Endothelial cell of umbilical vein (primary cell): ENCODE results near the gene PTGIR. TPM values are rescaled to one million over a fixed set of nuclear protein-coding genes. Genes with fewer than 3 reads are reported as not detected.

Source experiments
- BruUV-seq: library from RNA; stranded (reverse); fragments of 400-500 nt; replicated peaks from 2 replicates; lab custom pipeline; 2021; lab: Mats Ljungman, UMichigan
- CTCF ChIA-PET: fragments of 300-600, 350-600 bp; sonication (Branson Sonifier 250); formaldehyde crosslinking; loops from one replicate; lab custom pipeline; 2021; ENCODE audit warnings: antibody characterized with exemption, inconsistent platforms; lab: Charles Lee
- POLR2A ChIA-PET: fragments of 300-600, 350-600 bp; sonication (Branson Sonifier 250); formaldehyde crosslinking; loops from one replicate; lab custom pipeline; 2021; ENCODE audit warnings: antibody characterized with exemption, inconsistent platforms; lab: Charles Lee
- DNase-seq: peaks from one replicate; pipeline ENCODE4 v3.0.0-alpha.2; 2011; ENCODE audit warnings: low read depth, low spot score
- FAIRE-seq: peaks from 2 replicates; lab custom pipeline; 2011; peaks lifted over from hg19 to GRCh38; lab: Jason Lieb, UNC
- H2AFZ ChIP-seq: 2 replicates; pipeline ENCODE4 v1.6.0; 2012; ENCODE audit warnings: low read depth, low read length, control low read depth, inconsistent platforms
- H3K27ac ChIP-seq: 2 replicates; pipeline ENCODE4 v1.5.1; 2011; ENCODE audit warnings: low read depth, mild to moderate bottlenecking, control low read depth, low read length, moderate library complexity; ENCODE audit not compliant: insufficient read depth
- H3K27me3 ChIP-seq, 2 experiments: 2 replicates each; pipeline versions ENCODE4 v1.6.0 to v1.6.1; 2011; ENCODE audit warnings: low read length in 2 of 2, mixed read lengths in 1 of 2; ENCODE audit not compliant: control insufficient read depth in 2 of 2, insufficient read depth in 2 of 2
- H3K36me3 ChIP-seq, 2 experiments: 2 replicates in 1 of 2; 3 replicates in 1 of 2; pipeline ENCODE4 v1.5.1; 2011; ENCODE audit warnings: low read length in 2 of 2, mild to moderate bottlenecking in 1 of 2, moderate library complexity in 1 of 2; ENCODE audit not compliant: control insufficient read depth in 2 of 2, insufficient read depth in 2 of 2; ENCODE audit errors: extremely low read depth in 1 of 2
- H3K4me1 ChIP-seq: 3 replicates; pipeline ENCODE4 v1.5.1; 2011; ENCODE audit warnings: mild to moderate bottlenecking, low read length; ENCODE audit not compliant: control insufficient read depth, insufficient read depth; ENCODE audit errors: extremely low read depth
- H3K4me2 ChIP-seq: 2 replicates; pipeline ENCODE4 v1.6.1; 2011; ENCODE audit warnings: low read length, control low read depth, mixed read lengths; ENCODE audit not compliant: insufficient read depth
- H3K4me3 ChIP-seq, 3 experiments: fragments of 200-600 bp in 1 of 3; sonication (generic), shearing (Covaris generic) in 1 of 3; replicated peaks in 1 of 3; 2 replicates each; pipeline ENCODE4 v1.5.1; 2011 to 2016; ENCODE audit warnings: control low read depth in 3 of 3, low read length in 3 of 3, mild to moderate bottlenecking in 2 of 3, inconsistent platforms in 1 of 3, low read depth in 1 of 3, moderate library complexity in 1 of 3; ENCODE audit not compliant: insufficient read depth in 1 of 3
- H3K79me2 ChIP-seq: 2 replicates; pipeline ENCODE4 v1.6.0; 2012; ENCODE audit warnings: low read length, inconsistent platforms; ENCODE audit not compliant: control insufficient read depth, insufficient read depth
- H3K9ac ChIP-seq: replicated peaks from 2 replicates; pipeline ENCODE3; 2011; ENCODE audit warnings: low read length, control low read depth; ENCODE audit not compliant: insufficient read depth; ENCODE audit errors: extremely low read depth
- H3K9me1 ChIP-seq: replicated peaks from 3 replicates; pipeline ENCODE4 v1.6.0; 2011; ENCODE audit warnings: mild to moderate bottlenecking, low read length; ENCODE audit not compliant: control insufficient read depth, insufficient read depth; ENCODE audit errors: extremely low read depth
- H3K9me3 ChIP-seq: replicated peaks from 2 replicates; pipeline ENCODE4 v1.5.1; 2012; ENCODE audit warnings: low read length, inconsistent platforms; ENCODE audit not compliant: control insufficient read depth, insufficient read depth
- H4K20me1 ChIP-seq: replicated peaks from 2 replicates; pipeline ENCODE3; 2011; ENCODE audit warnings: mild to moderate bottlenecking, low read length; ENCODE audit not compliant: control insufficient read depth, insufficient read depth; ENCODE audit errors: extremely low read depth
- CTCF ChIP-seq, 2 donors: IDR thresholded peaks; 1 replicate in 1 of 2; 2 replicates in 1 of 2; pipeline ENCODE4 v1.5.1; 2011; ENCODE audit warnings: low read length in 2 of 2, mild to moderate bottlenecking in 2 of 2, moderate library complexity in 2 of 2, control low read depth in 1 of 2, inconsistent platforms in 1 of 2, low read depth in 1 of 2; ENCODE audit not compliant: insufficient read depth in 1 of 2; ENCODE audit errors: extremely low read depth in 1 of 2
- EZH2 ChIP-seq: IDR thresholded peaks from 2 replicates; pipeline ENCODE4 v1.6.1; 2012; ENCODE audit warnings: borderline replicate concordance, low read depth, mild to moderate bottlenecking, moderate library complexity, low read length, inconsistent platforms; ENCODE audit not compliant: severe bottlenecking
- FOS ChIP-seq: IDR thresholded peaks from 2 replicates; pipeline ENCODE4 v1.6.1; 2011; ENCODE audit warnings: mild to moderate bottlenecking, low read length, moderate library complexity, borderline replicate concordance; ENCODE audit not compliant: insufficient read depth
- GATA2 ChIP-seq: IDR thresholded peaks from 2 replicates; pipeline ENCODE4 v1.7.0; 2011; ENCODE audit warnings: low read depth, mild to moderate bottlenecking, moderate library complexity, mixed read lengths, low read length; ENCODE audit not compliant: insufficient read length, insufficient read depth
- JUN ChIP-seq: IDR thresholded peaks from 2 replicates; pipeline ENCODE4 v1.6.1; 2011; ENCODE audit warnings: borderline replicate concordance, low read depth; ENCODE audit not compliant: insufficient read length, insufficient read depth
- MYC ChIP-seq: IDR thresholded peaks from one replicate; pipeline ENCODE4 v1.6.1; 2011; ENCODE audit warnings: mild to moderate bottlenecking, low read depth, low read length
- POLR2A ChIP-seq: IDR thresholded peaks from 2 replicates; pipeline ENCODE4 v1.6.1; 2012; ENCODE audit warnings: low read depth, mild to moderate bottlenecking, control low read depth, low read length
- POLR2AphosphoS5 ChIP-seq: IDR thresholded peaks from 2 replicates; pipeline ENCODE4 v1.6.1; 2012; ENCODE audit warnings: low read depth, mild to moderate bottlenecking, control low read depth, low read length, moderate library complexity; ENCODE audit not compliant: insufficient read depth
- dilution Hi-C: fragments of 300-500 bp; cut with MboI; formaldehyde crosslinking; loops from one replicate; pipeline ENCODE4 v1.15.0; 2019; ENCODE audit warnings: low sequenced_read_pairs; ENCODE audit not compliant: extremely low pct_ligation_motif_present
- intact Hi-C: fragments of 100-400 bp; cut with micrococcal nuclease; formaldehyde crosslinking; loops from one replicate; pipeline ENCODE4 v1.10.0; 2022
- polyA plus RNA-seq, 4 experiments: library from polyadenylated mRNA; depleted of rRNA in 3 of 4; stranded (reverse) in 3 of 4; unstranded in 1 of 4; fragments of >200 nt; gene quantifications; 2 replicates each; pipeline versions ENCODE4 v1.2.1 to v1.2.3, GENCODE V29; 2011 to 2012; ENCODE audit warnings: missing spikeins in 1 of 4
- total RNA-seq: library from RNA; stranded (reverse); gene quantifications from 2 replicates; pipeline ENCODE4 v1.2.3, GENCODE V29; 2021
- TF ChIP-seq, protein P1 (sequence below): IDR thresholded peaks from 2 replicates; pipeline ENCODE4 v1.6.1; 2011; ENCODE audit not compliant: insufficient read depth, insufficient read length

Gene PTGIR
- total and polyA plus RNA-seq, 2 donors (not counting 3 experiments of a cell fraction or from before 2014, with no cell fraction given) = 0.55 to 2.7 TPM

DNA sequence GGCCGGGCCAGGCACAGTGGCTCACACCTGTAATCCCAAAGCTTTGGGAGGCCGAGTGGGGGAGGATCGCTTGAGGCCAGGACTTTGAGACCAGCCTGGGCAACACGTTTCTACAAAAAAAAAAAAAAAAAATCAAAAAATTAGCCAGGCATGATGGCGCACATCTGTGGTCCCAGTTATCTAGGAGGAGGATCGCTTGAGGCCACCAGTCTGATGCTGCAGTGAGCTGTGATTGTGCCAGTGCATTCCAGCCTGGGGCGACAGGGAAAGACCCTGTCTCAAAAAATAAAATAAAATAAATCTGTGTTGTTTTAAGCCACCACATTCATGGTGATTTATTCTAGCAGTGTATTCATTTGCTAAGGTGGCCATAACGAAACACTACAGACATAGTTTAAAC, 40.2 kb upstream of the PTGIR start:
- no peak overlapping the region for H3K27ac ChIP-seq
- H3K4me1 ChIP-seq = peaks cover 14% of the 10 kb centered on the region
- H3K36me3 ChIP-seq = no peaks in the 10 kb centered on the region
- CTCF ChIA-PET = interaction anchor here (7.9 kb wide), 1 partner anchor 49 kb away, joined by 422 read pairs; no protein-coding TSS in a partner anchor
- TF ChIP-seq GATA2 (no peak), MYC (no peak), FOS (no peak), CTCF (IDR thresholded peaks at IDR 0.05; ENCODE audit: extremely low read depth in 1 of 2, insufficient read depth in 1 of 2, low read depth in 1 of 2, low read length in 2 of 2) (no peak), EZH2 (no peak), POLR2A (no peak), POLR2AphosphoS5 (no peak), JUN (no peak)
- TF ChIP-seq, protein P1, sequence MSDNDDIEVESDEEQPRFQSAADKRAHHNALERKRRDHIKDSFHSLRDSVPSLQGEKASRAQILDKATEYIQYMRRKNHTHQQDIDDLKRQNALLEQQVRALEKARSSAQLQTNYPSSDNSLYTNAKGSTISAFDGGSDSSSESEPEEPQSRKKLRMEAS = no peak
- H4K20me1 ChIP-seq = no peaks in the 10 kb centered on the region
- H3K9ac ChIP-seq = no peak overlapping the region
- H3K9me1 ChIP-seq = no peaks in the 10 kb centered on the region
- peaks cover 4 to 6% of the 10 kb centered on the region in 2 experiments for H3K27me3 ChIP-seq
- no peak overlapping the region for H2AFZ ChIP-seq
- no peak for FAIRE-seq
- DNase-seq = no peak
- intact Hi-C loops = no loop called here
- H3K79me2 ChIP-seq = no peaks in the 10 kb centered on the region
- H3K9me3 ChIP-seq = no peaks in the 10 kb centered on the region
- POLR2A ChIA-PET = no interaction called here
- dilution Hi-C loops = no loop called here
- H3K4me2 ChIP-seq = no peak overlapping the region
- BruUV-seq = no TSS peak
- H3K4me3 ChIP-seq = no peak overlapping the region
